Measurements from ENCODE around the gene MED10. TPM values are rescaled to one million over a fixed set of nuclear protein-coding genes. Genes with fewer than 3 reads are reported as not detected.

The MED10 gene
- total and polyA plus RNA-seq, 2 of the 4 experiments (the other 2 are of a cell fraction): 9.1 to 60.0 TPM

DNA sequence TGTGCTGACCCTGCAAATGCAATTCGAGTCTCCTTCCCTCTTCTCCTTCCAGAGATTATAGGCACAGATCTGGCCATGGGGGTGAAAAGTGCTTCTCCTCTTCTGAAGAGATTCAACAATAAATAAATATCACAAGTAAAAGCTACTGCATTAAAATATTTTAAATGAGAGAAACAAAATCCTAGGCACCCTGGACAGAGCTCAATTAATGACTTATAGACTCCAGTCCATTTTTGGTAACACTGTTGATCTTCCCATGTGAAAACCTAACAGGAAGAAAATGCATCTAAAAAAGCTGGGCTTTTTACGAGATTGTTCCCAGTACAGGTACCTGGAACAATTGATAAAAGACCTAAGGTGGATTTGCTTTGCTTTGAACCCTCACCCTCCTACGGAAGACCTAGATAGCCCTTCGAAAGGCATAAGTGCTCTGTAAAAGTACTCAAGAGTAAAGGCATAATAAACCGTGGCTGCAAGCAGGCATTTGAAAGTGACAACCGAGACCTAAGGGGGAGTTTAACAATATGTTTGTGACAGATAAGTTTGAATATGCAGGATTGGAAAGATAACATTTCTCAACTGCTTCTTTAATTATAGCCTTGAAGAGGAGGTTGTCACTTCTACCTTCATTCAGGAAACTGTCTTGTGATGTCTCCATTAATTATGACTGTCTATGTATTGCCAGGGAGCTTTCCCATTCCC is 29.4 kb upstream of the MED10 start:
- H3K36me3 ChIP-seq (ENCODE audit: control insufficient read depth, insufficient read depth, low read length): no peaks in the 10 kb centered on the region
- no peak overlapping the region for H3K23ac ChIP-seq (ENCODE audit: low read depth, low read length)
- no peaks in the 10 kb centered on the region for H3K9me3 ChIP-seq (ENCODE audit: control insufficient read depth, insufficient read depth, low read length)
- H3K4me3 ChIP-seq (ENCODE audit: insufficient read depth, low read depth, low read length): no peak overlapping the region
- no peaks in the 10 kb centered on the region for H3K4me1 ChIP-seq (ENCODE audit: control insufficient read depth, insufficient read depth, low read length)
- ATAC-seq (ENCODE audit: low read depth) (no peak), DNase-seq (no peak)
- no peak overlapping the region for H3K4ac ChIP-seq (ENCODE audit: low read depth, low read length)
- H3K79me1 ChIP-seq (ENCODE audit: low read depth in 1 of 2, low read length in 2 of 2): no peaks in the 10 kb centered on the region
- no peak overlapping the region for H3K18ac ChIP-seq (ENCODE audit: low read depth, low read length)
- no peak overlapping the region for H2BK20ac ChIP-seq (ENCODE audit: low read depth, low read length)
- whole genome bisulfite sequencing, 2 experiments (ENCODE audit: extremely low coverage in 2 of 2, insufficient read length in 1 of 2): no CpG with 5 or more reads among the region's 6 CpGs
- H4K8ac ChIP-seq (ENCODE audit: low read depth in 2 of 2, low read length in 2 of 2): no peak overlapping the region
- H2BK15ac ChIP-seq (ENCODE audit: low read depth, low read length): no peak overlapping the region
- H4K91ac ChIP-seq (ENCODE audit: insufficient read depth, low read depth, low read length): no peak overlapping the region
- no peak overlapping the region for H4K5ac ChIP-seq (ENCODE audit: low read depth, low read length)
- TF ChIP-seq RCOR1 (IDR thresholded peaks at IDR 0.05; ENCODE audit: insufficient replicate concordance, low read length) (no peak), RAD21 (IDR thresholded peaks at IDR 0.05; ENCODE audit: low read length) (no peak), NFE2L2 (IDR thresholded peaks at IDR 0.05; ENCODE audit: low read depth, low read length) (no peak), MAFK (IDR thresholded peaks at IDR 0.05; ENCODE audit: low read depth, low read length) (no peak), POLR2A (IDR thresholded peaks at IDR 0.05; ENCODE audit: low read depth, low read length) (no peak), BHLHE40 (IDR thresholded peaks at IDR 0.05; ENCODE audit: low read depth, low read length) (no peak), MAZ (IDR thresholded peaks at IDR 0.05; ENCODE audit: borderline replicate concordance, low read depth, low read length) (no peak), MXI1 (IDR thresholded peaks at IDR 0.05; ENCODE audit: borderline replicate concordance, low read depth, low read length) (no peak)
- TF ChIP-seq, protein P1, sequence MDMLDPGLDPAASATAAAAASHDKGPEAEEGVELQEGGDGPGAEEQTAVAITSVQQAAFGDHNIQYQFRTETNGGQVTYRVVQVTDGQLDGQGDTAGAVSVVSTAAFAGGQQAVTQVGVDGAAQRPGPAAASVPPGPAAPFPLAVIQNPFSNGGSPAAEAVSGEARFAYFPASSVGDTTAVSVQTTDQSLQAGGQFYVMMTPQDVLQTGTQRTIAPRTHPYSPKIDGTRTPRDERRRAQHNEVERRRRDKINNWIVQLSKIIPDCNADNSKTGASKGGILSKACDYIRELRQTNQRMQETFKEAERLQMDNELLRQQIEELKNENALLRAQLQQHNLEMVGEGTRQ (IDR thresholded peaks at IDR 0.05; ENCODE audit: low read depth, low read length): no peak
- TF ChIP-seq, protein P2, sequence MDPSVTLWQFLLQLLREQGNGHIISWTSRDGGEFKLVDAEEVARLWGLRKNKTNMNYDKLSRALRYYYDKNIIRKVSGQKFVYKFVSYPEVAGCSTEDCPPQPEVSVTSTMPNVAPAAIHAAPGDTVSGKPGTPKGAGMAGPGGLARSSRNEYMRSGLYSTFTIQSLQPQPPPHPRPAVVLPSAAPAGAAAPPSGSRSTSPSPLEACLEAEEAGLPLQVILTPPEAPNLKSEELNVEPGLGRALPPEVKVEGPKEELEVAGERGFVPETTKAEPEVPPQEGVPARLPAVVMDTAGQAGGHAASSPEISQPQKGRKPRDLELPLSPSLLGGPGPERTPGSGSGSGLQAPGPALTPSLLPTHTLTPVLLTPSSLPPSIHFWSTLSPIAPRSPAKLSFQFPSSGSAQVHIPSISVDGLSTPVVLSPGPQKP (IDR thresholded peaks at IDR 0.05; ENCODE audit: borderline replicate concordance, low read depth, low read length): no peak
- TF ChIP-seq, protein P3, sequence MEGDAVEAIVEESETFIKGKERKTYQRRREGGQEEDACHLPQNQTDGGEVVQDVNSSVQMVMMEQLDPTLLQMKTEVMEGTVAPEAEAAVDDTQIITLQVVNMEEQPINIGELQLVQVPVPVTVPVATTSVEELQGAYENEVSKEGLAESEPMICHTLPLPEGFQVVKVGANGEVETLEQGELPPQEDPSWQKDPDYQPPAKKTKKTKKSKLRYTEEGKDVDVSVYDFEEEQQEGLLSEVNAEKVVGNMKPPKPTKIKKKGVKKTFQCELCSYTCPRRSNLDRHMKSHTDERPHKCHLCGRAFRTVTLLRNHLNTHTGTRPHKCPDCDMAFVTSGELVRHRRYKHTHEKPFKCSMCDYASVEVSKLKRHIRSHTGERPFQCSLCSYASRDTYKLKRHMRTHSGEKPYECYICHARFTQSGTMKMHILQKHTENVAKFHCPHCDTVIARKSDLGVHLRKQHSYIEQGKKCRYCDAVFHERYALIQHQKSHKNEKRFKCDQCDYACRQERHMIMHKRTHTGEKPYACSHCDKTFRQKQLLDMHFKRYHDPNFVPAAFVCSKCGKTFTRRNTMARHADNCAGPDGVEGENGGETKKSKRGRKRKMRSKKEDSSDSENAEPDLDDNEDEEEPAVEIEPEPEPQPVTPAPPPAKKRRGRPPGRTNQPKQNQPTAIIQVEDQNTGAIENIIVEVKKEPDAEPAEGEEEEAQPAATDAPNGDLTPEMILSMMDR (conservative IDR thresholded peaks at IDR 0.05; ENCODE audit: low read depth, low read length): no peak
- ChIA-PET CTCF (no interaction called here), POLR2A (ENCODE audit: unreplicated experiment) (no interaction called here)
- H2AK9ac ChIP-seq (replicated peaks; ENCODE audit: low read depth, low read length, poor library complexity): no peak overlapping the region
- H3K9me1 ChIP-seq (ENCODE audit: insufficient read depth, low read length): no peaks in the 10 kb centered on the region
- no peak overlapping the region for H2AFZ ChIP-seq (replicated peaks; ENCODE audit: low read length, poor library complexity)
- H4K20me1 ChIP-seq (ENCODE audit: insufficient read depth, low read length): no peaks in the 10 kb centered on the region
- no peak overlapping the region for H3K14ac ChIP-seq (replicated peaks; ENCODE audit: low read depth, low read length)
- H3K27me3 ChIP-seq (ENCODE audit: control insufficient read depth, insufficient read depth, low read length): no peaks in the 10 kb centered on the region
- in situ Hi-C loops (cut with MboI; ENCODE audit: low sequenced_read_pairs): no loop called here
- no peak overlapping the region for H3K9ac ChIP-seq (ENCODE audit: low read depth, low read length)
- dilution Hi-C loops (cut with HindIII; ENCODE audit: low sequenced_read_pairs, unreplicated experiment): no loop called here
- H2BK5ac ChIP-seq (ENCODE audit: low read depth, low read length, poor library complexity, severe bottlenecking): no peak overlapping the region
- intact Hi-C loops (cut with micrococcal nuclease): no loop called here
- no peak overlapping the region for H2BK120ac ChIP-seq (ENCODE audit: low read depth, low read length)
- H3K4me2 ChIP-seq (ENCODE audit: low read depth, low read length): no peak overlapping the region
- H3K56ac ChIP-seq (ENCODE audit: extremely low read depth, insufficient read depth, low read length): no peak overlapping the region
- no TSS peak for BruUV-seq (replicated peaks)
- no peak overlapping the region for H3K27ac ChIP-seq (ENCODE audit: insufficient read depth, low read length)
- no peak overlapping the region for H2AK5ac ChIP-seq (ENCODE audit: low read depth, low read length)

Data from IMR-90 (cell line).